Panc1 (cell line): ENCODE data around the gene GPR157. TPM values are rescaled to one million over a fixed set of nuclear protein-coding genes. Genes with fewer than 3 reads are reported as not detected.
"Not testable (repeated sequence)": the region's sequence is repeated elsewhere in the genome, so short reads cannot be mapped to it uniquely, and the experiment has no call there.

Experiments used
- ATAC-seq: fragments of 200-7000 bp; cut with Tn5 transposase; 2 replicates; pipeline ENCODE4 v1.9.1; 2020; ENCODE audit warnings: mild to moderate bottlenecking, moderate library complexity
- BruUV-seq: library from RNA; stranded (reverse); fragments of 400-500 nt; replicated peaks from 2 replicates; lab custom pipeline; 2021; lab: Mats Ljungman, UMichigan
- CTCF ChIA-PET: fragments of 300-600 bp; sonication (Branson Sonifier 250); formaldehyde crosslinking; loops from one replicate; lab custom pipeline; 2022; ENCODE audit warnings: antibody characterized with exemption; lab: Charles Lee
- POLR2A ChIA-PET: fragments of 300-600 bp; sonication (Branson Sonifier 250); formaldehyde crosslinking; loops from one replicate; lab custom pipeline; 2022; ENCODE audit warnings: antibody characterized with exemption; lab: Charles Lee
- DNase-seq: peaks from one replicate; pipeline ENCODE4 v3.0.0-alpha.2; 2010; ENCODE audit warnings: low read depth, low spot score
- H3K27ac ChIP-seq: 2 replicates; pipeline ENCODE4 v1.5.1; 2011; ENCODE audit warnings: mild to moderate bottlenecking, low read length, inconsistent platforms
- H3K27me3 ChIP-seq: fragments of 200-500 bp; sonication (Bioruptor generic); 2 replicates; pipeline ENCODE4 v1.6.0; 2014; ENCODE audit warnings: low read length, inconsistent platforms; ENCODE audit not compliant: control insufficient read depth, insufficient read depth
- H3K36me3 ChIP-seq: fragments of 200-500 bp; sonication (Bioruptor generic); 2 replicates; pipeline ENCODE4 v1.5.1; 2014; ENCODE audit warnings: inconsistent platforms, mild to moderate bottlenecking, low read length, moderate library complexity; ENCODE audit not compliant: control insufficient read depth, insufficient read depth
- H3K4me1 ChIP-seq: 2 replicates; pipeline ENCODE4 v1.5.1; 2011; ENCODE audit warnings: inconsistent platforms, mild to moderate bottlenecking, low read length, moderate library complexity; ENCODE audit not compliant: control insufficient read depth, insufficient read depth
- H3K4me3 ChIP-seq, 2 experiments: 2 replicates each; pipeline ENCODE4 v1.5.1; 2011 to 2012; ENCODE audit warnings: low read depth in 2 of 2, low read length in 2 of 2, mild to moderate bottlenecking in 2 of 2, inconsistent platforms in 1 of 2, moderate library complexity in 1 of 2
- H3K9me3 ChIP-seq: fragments of 200-500 bp; sonication (Bioruptor generic); 2 replicates; pipeline ENCODE4 v1.5.1; 2014; ENCODE audit warnings: low read depth, mild to moderate bottlenecking, inconsistent platforms, low read length, moderate library complexity; ENCODE audit not compliant: control insufficient read depth, insufficient read depth
- CTCF ChIP-seq: fragments of 450-650 bp; IDR thresholded peaks from 2 replicates; pipeline ENCODE4 v1.5.1; 2017; ENCODE audit warnings: mild to moderate bottlenecking
- POLR2AphosphoS5 ChIP-seq: IDR thresholded peaks from 2 replicates; pipeline ENCODE4 v1.6.1; 2012; ENCODE audit warnings: mild to moderate bottlenecking, low read depth, low read length, moderate library complexity
- REST ChIP-seq, 2 experiments: IDR thresholded peaks; 2 replicates each; pipeline ENCODE4 v1.6.1; 2011 to 2012; ENCODE audit warnings: low read depth in 2 of 2, control low read depth in 1 of 2, low read length in 1 of 2, mild to moderate bottlenecking in 1 of 2, moderate library complexity in 1 of 2; ENCODE audit not compliant: insufficient read depth in 1 of 2
- SIN3A ChIP-seq: IDR thresholded peaks from 2 replicates; pipeline ENCODE4 v1.6.1; 2012; ENCODE audit warnings: low read depth, mild to moderate bottlenecking, low read length, moderate library complexity, borderline replicate concordance; ENCODE audit not compliant: insufficient read depth
- TCF7L2 ChIP-seq: IDR thresholded peaks from 2 replicates; pipeline ENCODE4 v1.6.1; 2011; ENCODE audit warnings: mild to moderate bottlenecking, low read depth, low read length, inconsistent platforms
- in situ Hi-C: cut with HindIII; loops from 2 replicates; pipeline ENCODE4 v1.10.0; 2016; ENCODE audit warnings: low sequenced_read_pairs, low pct_unique_long_range_greater_than_20kb
- intact Hi-C: fragments of 100-400 bp; cut with micrococcal nuclease; formaldehyde crosslinking; loops from one replicate; pipeline ENCODE4 v1.10.0; 2022; ENCODE audit not compliant: unreplicated experiment
- total RNA-seq: library from RNA; stranded (reverse); gene quantifications from one replicate; pipeline ENCODE4 v1.2.1, GENCODE V29; 2021; ENCODE audit not compliant: unreplicated experiment

Gene GPR157
- total RNA-seq, 1 experiment from 2014 or later, result 19.8 TPM

- H3K9me3 ChIP-seq, result peaks cover 9% of the 10 kb centered on the region; the same call in 1 of the 2 replicates
- no peaks in the 10 kb centered on the region for H3K27me3 ChIP-seq
- no peaks in the 10 kb centered on the region for H3K36me3 ChIP-seq
- no peak for DNase-seq
- POLR2A ChIA-PET, result no interaction called here
- TF ChIP-seq REST (IDR thresholded peaks at IDR 0.05; ENCODE audit: insufficient read depth in 1 of 2, low read depth in 2 of 2, low read length in 1 of 2) (no peak), TCF7L2 (no peak), CTCF (no peak), POLR2AphosphoS5 (no peak), SIN3A (no peak)
- BruUV-seq, result no TSS peak
- no peaks in the 10 kb centered on the region for H3K4me1 ChIP-seq
- H3K27ac ChIP-seq, result no peak overlapping the region
- in situ Hi-C loops, result no loop called here
- H3K4me3 ChIP-seq, result no peak overlapping the region
- ATAC-seq, result no peak
- intact Hi-C loops, result no loop called here
- CTCF ChIA-PET, result interaction anchor here (0.6 to 0.7 kb wide), 2 partner anchors 43 to 90 kb away, joined by 5 to 7 read pairs; no protein-coding TSS in a partner anchor
Measured at GRCh38 chr1:9097947-9098705, 30.8 kb downstream of the GPR157 start.

GRCh38 chr1:9095818-9096217 is 33.1 kb downstream of the GPR157 start:
- Histone ChIP-seq H3K27me3 (no peaks in the 10 kb centered on the region; the same call in 1 of the 2 replicates), H3K4me1 (no peaks in the 10 kb centered on the region), H3K36me3 (no peaks in the 10 kb centered on the region), H3K4me3 (no peak overlapping the region), H3K9me3 (peaks cover 9% of the 10 kb centered on the region; the same call in 1 of the 2 replicates), H3K27ac (no peak overlapping the region)
- ChIA-PET POLR2A (no interaction called here), CTCF (no interaction called here)
- DNase-seq (no peak), ATAC-seq (no peak)
- in situ Hi-C loops (no loop called here), intact Hi-C loops (no loop called here)
- no TSS peak for BruUV-seq
- no peak for TF ChIP-seq TCF7L2
- no peak for TF ChIP-seq REST (IDR thresholded peaks at IDR 0.05; ENCODE audit: insufficient read depth in 1 of 2, low read depth in 2 of 2, low read length in 1 of 2)
- no peak for TF ChIP-seq POLR2AphosphoS5
- TF ChIP-seq SIN3A, result no peak

- H3K36me3 ChIP-seq, H3K27ac ChIP-seq, H3K4me3 ChIP-seq, H3K9me3 ChIP-seq, H3K27me3 ChIP-seq, ATAC-seq, CTCF ChIA-PET, DNase-seq, intact Hi-C loops, in situ Hi-C loops, POLR2A ChIA-PET, H3K4me1 ChIP-seq, BruUV-seq: not testable (repeated sequence)
Measured at GRCh38 chr1:9093996-9094595, 34.8 kb downstream of the GPR157 start.
